Measurements from ENCODE around the gene FILIP1L.

Gene FILIP1L

GRCh38 chr3:99833617-99834205, 280.6 kb downstream of the FILIP1L start:
- no peak overlapping the region for H3K27ac ChIP-seq (ENCODE audit: low read depth, low read length)
- no peaks in the 10 kb centered on the region for H3K27me3 ChIP-seq (ENCODE audit: control insufficient read depth, insufficient read depth, low read length)
- H3K9ac ChIP-seq (ENCODE audit: low read depth, low read length) = no peak overlapping the region

DNA sequence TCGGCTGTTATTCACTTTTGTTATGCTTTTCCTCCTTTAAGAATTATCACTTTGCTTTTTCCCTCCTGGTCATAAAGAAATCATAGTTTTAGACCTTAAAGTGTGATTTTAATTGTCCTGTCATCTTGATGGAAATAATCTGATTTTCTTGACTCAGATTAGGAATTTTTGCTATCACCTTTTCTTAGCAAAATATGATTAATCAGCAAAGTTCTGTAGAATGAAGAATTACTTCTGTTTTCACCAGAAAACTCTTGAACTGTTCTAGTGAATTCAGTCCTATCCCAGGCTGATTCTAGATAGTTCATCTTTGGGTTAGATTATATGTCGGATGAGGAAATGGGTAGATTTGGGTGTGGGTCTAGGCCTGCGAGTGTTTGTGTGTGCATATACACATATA, 284.5 kb downstream of the FILIP1L start:
- Histone ChIP-seq H3K36me3 (ENCODE audit: control insufficient read depth, insufficient read depth, low read length) (no peaks in the 10 kb centered on the region), H3K9ac (ENCODE audit: low read depth, low read length) (no peak overlapping the region), H3K9me3 (ENCODE audit: control insufficient read depth, insufficient read depth, low read length) (no peaks in the 10 kb centered on the region), H3K27me3 (ENCODE audit: control insufficient read depth, insufficient read depth, low read length) (no peaks in the 10 kb centered on the region), H3K27ac (ENCODE audit: low read depth, low read length) (no peak overlapping the region), H3K4me3 (ENCODE audit: low read depth, low read length) (no peak overlapping the region), H3K4me1 (ENCODE audit: control insufficient read depth, insufficient read depth, low read length) (peaks cover 15% of the 10 kb centered on the region)

More at GRCh38 chr3:99833617-99834205, 280.6 kb downstream of the FILIP1L start:
- no peaks in the 10 kb centered on the region for H3K9me3 ChIP-seq (ENCODE audit: control insufficient read depth, insufficient read depth, low read length)
- peaks cover 10% of the 10 kb centered on the region for H3K4me1 ChIP-seq (ENCODE audit: control insufficient read depth, insufficient read depth, low read length)
- H3K36me3 ChIP-seq (ENCODE audit: control insufficient read depth, insufficient read depth, low read length) = no peaks in the 10 kb centered on the region
- no peak overlapping the region for H3K4me3 ChIP-seq (ENCODE audit: low read depth, low read length)

GRCh38 chr3:99825004-99825640, 289.2 kb downstream of the FILIP1L start:
- H3K4me3 ChIP-seq (ENCODE audit: low read depth, low read length) = no peak overlapping the region
- H3K9ac ChIP-seq (ENCODE audit: low read depth, low read length) = no peak overlapping the region
- no peak overlapping the region for H3K27ac ChIP-seq (ENCODE audit: low read depth, low read length)

GRCh38 chr3:99823723-99824711, 290.3 kb downstream of the FILIP1L start:
- H3K36me3 ChIP-seq (ENCODE audit: control insufficient read depth, insufficient read depth, low read length) = no peaks in the 10 kb centered on the region
- H3K4me3 ChIP-seq (ENCODE audit: low read depth, low read length) = no peak overlapping the region
- no peaks in the 10 kb centered on the region for H3K27me3 ChIP-seq (ENCODE audit: control insufficient read depth, insufficient read depth, low read length)
- H3K9me3 ChIP-seq (ENCODE audit: control insufficient read depth, insufficient read depth, low read length) = no peaks in the 10 kb centered on the region
- peaks cover 9% of the 10 kb centered on the region; the same call in 1 of the 2 replicates for H3K4me1 ChIP-seq (ENCODE audit: control insufficient read depth, insufficient read depth, low read length)
- no peak overlapping the region for H3K27ac ChIP-seq (ENCODE audit: low read depth, low read length)
- no peak overlapping the region for H3K9ac ChIP-seq (ENCODE audit: low read depth, low read length)

More at GRCh38 chr3:99825004-99825640, 289.2 kb downstream of the FILIP1L start:
- no peaks in the 10 kb centered on the region for H3K27me3 ChIP-seq (ENCODE audit: control insufficient read depth, insufficient read depth, low read length)
- H3K4me1 ChIP-seq (ENCODE audit: control insufficient read depth, insufficient read depth, low read length) = peaks cover 14% of the 10 kb centered on the region; the same call in 1 of the 2 replicates
- H3K9me3 ChIP-seq (ENCODE audit: control insufficient read depth, insufficient read depth, low read length) = no peaks in the 10 kb centered on the region
- no peaks in the 10 kb centered on the region for H3K36me3 ChIP-seq (ENCODE audit: control insufficient read depth, insufficient read depth, low read length)

DNA sequence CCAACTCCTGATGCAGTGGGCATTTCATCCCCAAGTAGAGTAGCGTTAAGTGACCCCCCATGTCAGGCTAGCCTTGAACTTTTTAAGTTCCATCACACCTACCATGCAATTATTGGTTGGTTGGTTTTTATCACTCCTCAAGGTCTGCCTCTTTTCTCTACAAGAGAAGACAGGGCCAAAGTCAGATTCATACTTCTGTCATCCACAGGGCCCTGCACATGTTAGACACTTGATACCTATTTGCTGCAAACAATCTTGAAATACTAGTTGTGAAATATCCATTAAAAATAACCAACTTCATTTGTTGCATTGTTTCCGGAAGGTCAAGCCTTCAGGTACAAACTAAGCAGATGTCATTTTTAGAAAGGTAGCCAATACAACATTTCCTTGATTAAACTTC, 295.5 kb downstream of the FILIP1L start:
- Histone ChIP-seq H3K9ac (ENCODE audit: low read depth, low read length) (no peak overlapping the region), H3K27ac (ENCODE audit: low read depth, low read length) (no peak overlapping the region), H3K36me3 (ENCODE audit: control insufficient read depth, insufficient read depth, low read length) (no peaks in the 10 kb centered on the region), H3K4me1 (ENCODE audit: control insufficient read depth, insufficient read depth, low read length) (peaks cover 8% of the 10 kb centered on the region), H3K9me3 (ENCODE audit: control insufficient read depth, insufficient read depth, low read length) (no peaks in the 10 kb centered on the region), H3K4me3 (ENCODE audit: low read depth, low read length) (peak overlapping the region; percentile 86), H3K27me3 (ENCODE audit: control insufficient read depth, insufficient read depth, low read length) (no peaks in the 10 kb centered on the region)

GRCh38 chr3:99817437-99818240, 296.7 kb downstream of the FILIP1L start, which contains the start of gene CMSS1:
Gene CMSS1 (plus strand): TSS chr3:99817862.
- H3K27ac ChIP-seq (ENCODE audit: low read depth, low read length) = peak within 1 kb of the TSS; percentile 55
- no peaks in the 10 kb centered on the region for H3K36me3 ChIP-seq (ENCODE audit: control insufficient read depth, insufficient read depth, low read length)
- no peaks in the 10 kb centered on the region for H3K9me3 ChIP-seq (ENCODE audit: control insufficient read depth, insufficient read depth, low read length)
- H3K9ac ChIP-seq (ENCODE audit: low read depth, low read length) = peak within 1 kb of the TSS; percentile 84
- peaks cover 4% of the 10 kb centered on the region for H3K4me1 ChIP-seq (ENCODE audit: control insufficient read depth, insufficient read depth, low read length)
- H3K27me3 ChIP-seq (ENCODE audit: control insufficient read depth, insufficient read depth, low read length) = no peaks in the 10 kb centered on the region
- peak within 1 kb of the TSS; percentile 86 for H3K4me3 ChIP-seq (ENCODE audit: low read depth, low read length)

DNA sequence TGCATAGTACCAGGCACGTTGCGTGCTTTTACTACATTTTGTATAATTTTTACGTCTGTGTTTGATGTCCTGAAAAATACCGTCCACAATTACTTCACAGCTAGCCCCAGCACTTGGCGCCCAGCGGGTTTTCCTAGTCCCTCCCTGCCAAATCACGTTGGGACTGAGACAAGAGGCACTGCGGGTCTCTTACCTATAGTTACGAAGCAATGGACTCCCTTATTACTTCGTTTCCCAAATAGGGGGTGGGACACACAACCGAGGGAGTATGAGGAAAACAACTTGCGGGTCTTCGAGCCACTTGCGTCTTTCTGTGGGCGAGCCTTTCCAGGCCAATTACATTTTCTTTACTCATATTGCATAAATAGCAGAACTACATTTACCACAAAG, 297.3 kb downstream of the FILIP1L start:
- Histone ChIP-seq H3K9me3 (ENCODE audit: control insufficient read depth, insufficient read depth, low read length) (no peaks in the 10 kb centered on the region), H3K27me3 (ENCODE audit: control insufficient read depth, insufficient read depth, low read length) (no peaks in the 10 kb centered on the region), H3K4me3 (ENCODE audit: low read depth, low read length) (peak overlapping the region; percentile 86), H3K4me1 (ENCODE audit: control insufficient read depth, insufficient read depth, low read length) (peaks cover 4% of the 10 kb centered on the region), H3K9ac (ENCODE audit: low read depth, low read length) (peak overlapping the region; percentile 84), H3K27ac (ENCODE audit: low read depth, low read length) (peak overlapping the region; percentile 55), H3K36me3 (ENCODE audit: control insufficient read depth, insufficient read depth, low read length) (no peaks in the 10 kb centered on the region)

DNA sequence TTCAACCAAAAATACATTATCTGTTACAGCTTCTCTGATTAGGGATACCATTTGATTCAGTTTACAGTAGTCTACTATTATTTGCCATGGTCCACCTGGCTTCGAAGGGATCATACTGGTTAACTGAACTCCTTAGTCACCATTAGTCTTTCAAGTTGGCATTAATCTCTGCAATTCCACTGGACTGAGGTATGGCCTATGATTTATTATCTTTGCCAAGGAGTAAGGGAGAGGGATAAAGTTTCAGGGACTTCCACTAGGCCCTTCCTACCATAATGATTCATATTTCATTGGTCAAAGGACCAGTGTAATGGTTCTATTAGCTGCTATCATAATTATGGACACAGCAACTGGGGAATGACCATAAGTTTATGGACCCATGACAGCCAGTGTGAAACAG, 303.9 kb downstream of the FILIP1L start:
- H3K9ac ChIP-seq (ENCODE audit: low read depth, low read length) = no peak overlapping the region
- H3K36me3 ChIP-seq (ENCODE audit: control insufficient read depth, insufficient read depth, low read length) = no peaks in the 10 kb centered on the region
- no peak overlapping the region for H3K4me3 ChIP-seq (ENCODE audit: low read depth, low read length)
- peaks cover 6% of the 10 kb centered on the region for H3K9me3 ChIP-seq (ENCODE audit: control insufficient read depth, insufficient read depth, low read length)
- no peak overlapping the region for H3K27ac ChIP-seq (ENCODE audit: low read depth, low read length)
- H3K4me1 ChIP-seq (ENCODE audit: control insufficient read depth, insufficient read depth, low read length) = no peaks in the 10 kb centered on the region
- H3K27me3 ChIP-seq (ENCODE audit: control insufficient read depth, insufficient read depth, low read length) = no peaks in the 10 kb centered on the region

DNA sequence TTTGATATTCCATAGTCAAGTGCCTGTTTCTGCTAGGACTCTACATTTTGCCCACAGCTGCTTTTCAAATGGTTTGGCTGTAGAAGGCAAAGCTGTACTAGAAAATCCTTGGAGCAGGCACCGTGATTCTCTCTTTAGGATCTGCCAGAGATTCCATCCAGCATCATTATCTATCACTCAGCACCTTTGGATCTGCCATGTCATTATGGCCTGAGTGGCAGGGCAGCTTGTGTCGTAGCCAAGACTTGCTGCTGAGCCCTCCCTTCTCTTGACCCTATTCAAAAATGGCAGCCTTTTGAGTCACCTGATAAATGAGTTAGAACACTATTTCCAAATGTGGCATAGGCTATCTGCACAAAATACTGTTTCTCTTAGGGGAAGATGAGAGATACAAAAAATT, 304.7 kb downstream of the FILIP1L start:
- no peak overlapping the region for H3K27ac ChIP-seq (ENCODE audit: low read depth, low read length)
- no peaks in the 10 kb centered on the region for H3K36me3 ChIP-seq (ENCODE audit: control insufficient read depth, insufficient read depth, low read length)
- no peak overlapping the region for H3K9ac ChIP-seq (ENCODE audit: low read depth, low read length)
- no peaks in the 10 kb centered on the region for H3K27me3 ChIP-seq (ENCODE audit: control insufficient read depth, insufficient read depth, low read length)
- H3K4me3 ChIP-seq (ENCODE audit: low read depth, low read length) = no peak overlapping the region
- H3K4me1 ChIP-seq (ENCODE audit: control insufficient read depth, insufficient read depth, low read length) = no peaks in the 10 kb centered on the region
- peaks cover 14% of the 10 kb centered on the region for H3K9me3 ChIP-seq (ENCODE audit: control insufficient read depth, insufficient read depth, low read length)

GRCh38 chr3:99808163-99808794, 306.0 kb downstream of the FILIP1L start:
- no peaks in the 10 kb centered on the region for H3K36me3 ChIP-seq (ENCODE audit: control insufficient read depth, insufficient read depth, low read length)
- no peaks in the 10 kb centered on the region for H3K27me3 ChIP-seq (ENCODE audit: control insufficient read depth, insufficient read depth, low read length)
- no peak overlapping the region for H3K9ac ChIP-seq (ENCODE audit: low read depth, low read length)
- H3K4me3 ChIP-seq (ENCODE audit: low read depth, low read length) = no peak overlapping the region
- H3K27ac ChIP-seq (ENCODE audit: low read depth, low read length) = no peak overlapping the region
- no peaks in the 10 kb centered on the region for H3K4me1 ChIP-seq (ENCODE audit: control insufficient read depth, insufficient read depth, low read length)
- peaks cover 23% of the 10 kb centered on the region for H3K9me3 ChIP-seq (ENCODE audit: control insufficient read depth, insufficient read depth, low read length)

All from HUES48 (cell line).